Colonic mucosa (tissue), 4 donors: Measurements from ENCODE around the gene CRTC3. TPM values are rescaled to one million over a fixed set of nuclear protein-coding genes. Genes with fewer than 3 reads are reported as not detected.

Source experiments
- DNase-seq: peaks from one replicate; pipeline ENCODE4 v3.0.0-alpha.2; 2020
- H3K27ac ChIP-seq: fragments of 200-600 bp; one replicate; pipeline ENCODE4 v1.8.0; 2021
- H3K27me3 ChIP-seq: fragments of 200-600 bp; one replicate; pipeline ENCODE4 v1.8.0; 2021
- H3K36me3 ChIP-seq: fragments of 200-600 bp; one replicate; pipeline ENCODE4 v1.8.0; 2021
- H3K4me1 ChIP-seq: fragments of 200-600 bp; one replicate; pipeline ENCODE4 v1.8.0; 2021; ENCODE audit warnings: mild to moderate bottlenecking
- H3K4me3 ChIP-seq: fragments of 200-600 bp; one replicate; pipeline ENCODE4 v1.8.0; 2021
- H3K9ac ChIP-seq, 2 donors: one replicate each; pipeline ENCODE4 v1.7.0; 2013; ENCODE audit warnings: control low read depth in 2 of 2, low read depth in 2 of 2, low read length in 2 of 2
- H3K9me3 ChIP-seq: fragments of 200-600 bp; one replicate; pipeline ENCODE4 v1.8.0; 2021
- intact Hi-C: fragments of 100-400 bp; cut with DNase I; formaldehyde crosslinking; loops from one replicate; pipeline ENCODE4 v1.14.1; 2022
- total RNA-seq, 2 donors: library from RNA; stranded (reverse); fragmentation: NEBNext Ultra II Directional in 1 of 2; extraction: Animal tissue kit (Norgen Biotek cat#: 25700) in 1 of 2; gene quantifications; one replicate each; pipeline ENCODE4 v1.2.1, GENCODE V29; 2021
- TF ChIP-seq, protein P1 (sequence below): fragments of 200-600 bp; IDR thresholded peaks from one replicate; pipeline ENCODE4 v1.8.0; 2022; ENCODE audit warnings: antibody characterized with exemption, mild to moderate bottlenecking
- donor health status: healthy.
- donor health status: DM: no; HTN: no; CAD: no.
- donor health status: DM: no; HTN: no; CAD: no.

CRTC3 gene
- total RNA-seq, 2 donors from 2014 or later: 16.1 to 24.2 TPM

DNA sequence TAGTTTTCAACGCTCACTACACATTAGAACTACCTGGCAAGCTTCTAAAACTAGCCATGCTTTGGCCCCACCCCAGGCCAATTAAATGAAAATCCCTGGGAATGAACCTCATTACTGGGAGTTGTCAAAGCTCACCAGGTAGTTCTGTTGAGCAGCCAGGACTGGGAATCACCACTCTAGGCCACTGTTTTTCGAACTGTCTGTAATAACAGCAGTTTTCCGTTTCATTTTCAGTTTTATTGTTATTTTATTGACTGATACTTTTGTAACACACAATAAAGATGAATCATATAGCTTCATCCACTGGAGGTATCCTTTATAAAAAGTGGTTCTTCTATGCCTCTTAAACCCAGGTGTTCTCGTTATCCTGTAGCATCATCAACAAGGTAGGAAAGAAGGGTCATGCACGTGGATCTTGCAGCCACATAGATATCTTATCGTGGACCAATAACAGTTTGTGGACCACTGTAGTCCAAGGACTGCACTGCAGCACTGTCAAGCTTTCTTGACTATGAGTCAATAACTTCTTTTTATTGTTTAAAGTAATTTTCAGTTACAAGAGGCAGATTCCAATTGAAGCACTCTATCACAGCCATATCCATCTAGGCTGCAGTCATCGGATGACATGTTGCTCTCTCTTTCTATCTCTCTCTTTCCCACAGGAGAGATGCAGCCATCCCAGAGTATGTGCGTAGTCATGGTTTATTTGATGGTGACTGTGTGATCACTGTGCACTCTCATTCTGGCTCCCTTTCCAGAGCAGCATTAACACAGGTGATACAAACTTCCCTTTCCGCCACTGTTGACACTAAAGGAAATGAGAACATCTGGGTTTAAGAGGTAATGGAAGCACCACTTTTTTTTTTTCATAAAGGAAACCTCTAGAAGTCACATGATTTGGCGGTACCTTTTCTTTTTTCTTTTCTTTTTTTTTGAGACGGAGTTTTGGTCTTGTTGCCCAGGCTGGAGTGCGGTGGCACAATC is 148.4 kb downstream of the CRTC3 start:
- TF ChIP-seq, protein P1, sequence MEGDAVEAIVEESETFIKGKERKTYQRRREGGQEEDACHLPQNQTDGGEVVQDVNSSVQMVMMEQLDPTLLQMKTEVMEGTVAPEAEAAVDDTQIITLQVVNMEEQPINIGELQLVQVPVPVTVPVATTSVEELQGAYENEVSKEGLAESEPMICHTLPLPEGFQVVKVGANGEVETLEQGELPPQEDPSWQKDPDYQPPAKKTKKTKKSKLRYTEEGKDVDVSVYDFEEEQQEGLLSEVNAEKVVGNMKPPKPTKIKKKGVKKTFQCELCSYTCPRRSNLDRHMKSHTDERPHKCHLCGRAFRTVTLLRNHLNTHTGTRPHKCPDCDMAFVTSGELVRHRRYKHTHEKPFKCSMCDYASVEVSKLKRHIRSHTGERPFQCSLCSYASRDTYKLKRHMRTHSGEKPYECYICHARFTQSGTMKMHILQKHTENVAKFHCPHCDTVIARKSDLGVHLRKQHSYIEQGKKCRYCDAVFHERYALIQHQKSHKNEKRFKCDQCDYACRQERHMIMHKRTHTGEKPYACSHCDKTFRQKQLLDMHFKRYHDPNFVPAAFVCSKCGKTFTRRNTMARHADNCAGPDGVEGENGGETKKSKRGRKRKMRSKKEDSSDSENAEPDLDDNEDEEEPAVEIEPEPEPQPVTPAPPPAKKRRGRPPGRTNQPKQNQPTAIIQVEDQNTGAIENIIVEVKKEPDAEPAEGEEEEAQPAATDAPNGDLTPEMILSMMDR: no peak
- Histone ChIP-seq H3K4me3 (no peak overlapping the region), H3K9ac (no peak overlapping the region), H3K9me3 (no peaks in the 10 kb centered on the region), H3K36me3 (no peaks in the 10 kb centered on the region), H3K27me3 (no peaks in the 10 kb centered on the region), H3K27ac (no peak overlapping the region), H3K4me1 (no peaks in the 10 kb centered on the region)
- DNase-seq: no peak
- intact Hi-C loops: no loop called here

DNA sequence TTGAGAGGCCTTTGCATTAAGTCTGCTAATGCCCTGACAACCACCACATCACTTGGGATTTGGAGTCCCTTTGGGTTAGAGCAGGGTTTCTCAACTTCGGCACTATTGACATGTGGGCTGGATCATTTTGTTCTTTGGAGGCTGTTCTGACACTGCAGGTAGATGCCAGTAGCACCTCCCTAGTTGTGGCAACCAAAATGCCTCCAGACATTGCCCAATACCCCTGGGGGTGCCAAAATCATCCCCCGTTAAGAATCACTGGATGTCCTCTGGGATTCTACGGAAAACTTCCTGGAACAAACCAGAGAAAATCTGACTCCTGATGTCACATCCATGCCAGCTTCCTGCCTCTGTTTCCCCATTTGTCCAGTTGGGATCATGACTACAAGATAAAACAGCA is 150.2 kb downstream of the CRTC3 start:
- H3K27me3 ChIP-seq: no peaks in the 10 kb centered on the region
- no peaks in the 10 kb centered on the region for H3K4me1 ChIP-seq
- H3K9me3 ChIP-seq: no peaks in the 10 kb centered on the region
- H3K36me3 ChIP-seq: no peaks in the 10 kb centered on the region
- H3K9ac ChIP-seq: no peak overlapping the region
- no peak for DNase-seq
- TF ChIP-seq, protein P1: no peak
- intact Hi-C loops: no loop called here
- no peak overlapping the region for H3K4me3 ChIP-seq
- H3K27ac ChIP-seq: no peak overlapping the region

DNA sequence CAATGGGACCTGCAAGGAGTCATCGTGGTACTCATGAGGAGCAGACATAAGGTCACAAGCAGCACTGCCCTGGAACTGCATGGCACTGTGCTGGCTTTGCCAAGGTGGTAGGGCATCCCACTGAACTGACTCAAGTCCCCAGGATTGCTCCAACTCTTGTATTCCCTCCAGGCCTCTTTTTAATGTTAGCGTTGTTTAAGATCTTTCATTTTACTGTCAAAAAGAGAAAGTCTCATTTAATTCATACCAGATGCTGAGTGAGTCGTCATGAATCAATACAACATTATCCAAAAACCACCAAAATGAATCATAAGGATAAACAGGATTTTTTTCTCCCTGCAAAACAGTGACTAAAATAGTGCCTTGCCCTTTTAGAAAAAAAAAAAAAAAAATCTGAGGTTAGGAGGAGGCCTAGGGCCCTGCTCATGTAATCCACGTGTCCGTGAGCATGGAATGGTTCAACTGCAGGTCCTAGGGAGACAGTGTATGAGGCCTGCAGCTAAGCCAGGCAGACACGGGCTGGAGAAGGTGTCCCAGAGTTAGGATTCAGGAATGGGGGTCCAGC is 150.7 kb downstream of the CRTC3 start:
- no peaks in the 10 kb centered on the region for H3K36me3 ChIP-seq
- intact Hi-C loops: no loop called here
- no peak overlapping the region for H3K4me3 ChIP-seq
- H3K4me1 ChIP-seq: no peaks in the 10 kb centered on the region
- TF ChIP-seq, protein P1: no peak
- H3K27ac ChIP-seq: no peak overlapping the region
- DNase-seq: no peak
- no peaks in the 10 kb centered on the region for H3K27me3 ChIP-seq
- H3K9me3 ChIP-seq: no peaks in the 10 kb centered on the region
- H3K9ac ChIP-seq: no peak overlapping the region

DNA sequence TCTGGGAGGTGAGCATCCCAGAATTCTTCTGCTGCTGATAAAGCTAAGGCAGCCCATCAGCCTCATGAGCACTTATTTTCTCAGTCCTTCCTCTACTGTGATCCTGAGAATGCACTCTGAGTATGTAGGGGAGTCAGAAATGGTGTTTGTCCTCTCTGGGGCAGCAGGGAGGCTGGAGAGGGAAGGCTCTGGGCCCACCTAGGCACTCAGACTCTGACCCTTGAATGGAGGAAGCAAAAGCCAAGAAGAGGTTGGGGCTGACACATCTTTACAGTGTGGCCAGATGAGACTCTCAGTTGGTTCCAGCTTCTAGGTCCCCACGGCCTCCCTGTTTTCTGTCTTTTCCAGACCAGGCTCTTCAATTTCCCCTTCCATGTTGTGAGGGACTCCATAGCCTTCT is 151.3 kb downstream of the CRTC3 start:
- intact Hi-C loops: no loop called here
- Histone ChIP-seq H3K27me3 (no peaks in the 10 kb centered on the region), H3K36me3 (no peaks in the 10 kb centered on the region), H3K4me3 (no peak overlapping the region), H3K9me3 (no peaks in the 10 kb centered on the region), H3K27ac (peak overlapping the region; percentile 4), H3K9ac (no peak overlapping the region), H3K4me1 (no peaks in the 10 kb centered on the region)
- no peak for DNase-seq
- TF ChIP-seq, protein P1: no peak

DNA sequence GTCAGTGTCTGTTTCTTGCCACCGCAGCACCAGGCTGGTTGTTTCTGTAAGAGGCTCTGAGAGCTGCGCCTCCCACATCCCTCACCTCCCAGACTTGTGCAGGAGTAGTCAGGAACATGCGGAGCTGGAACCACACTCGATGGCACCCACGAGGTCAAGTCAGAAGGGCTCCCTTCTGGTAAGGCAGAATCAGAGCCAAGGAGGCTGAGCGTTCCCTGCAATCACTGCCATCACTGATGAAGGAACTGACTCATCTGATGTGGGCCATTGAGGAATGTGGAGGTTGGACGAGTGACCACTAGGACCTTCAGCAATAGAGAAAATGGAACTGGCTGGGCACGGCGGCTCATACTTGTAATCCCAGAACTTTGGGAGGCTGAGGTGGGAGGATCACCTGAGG is 151.8 kb downstream of the CRTC3 start:
- no peaks in the 10 kb centered on the region for H3K4me1 ChIP-seq
- no peak for DNase-seq
- H3K27me3 ChIP-seq: no peaks in the 10 kb centered on the region
- H3K27ac ChIP-seq: peak overlapping the region; percentile 4
- H3K36me3 ChIP-seq: no peaks in the 10 kb centered on the region
- no peak overlapping the region for H3K9ac ChIP-seq
- TF ChIP-seq, protein P1: no peak
- intact Hi-C loops: no loop called here
- no peak overlapping the region for H3K4me3 ChIP-seq
- no peaks in the 10 kb centered on the region for H3K9me3 ChIP-seq
